Measurements from ENCODE around the gene WDTC1.

The WDTC1 gene

GRCh38 chr1:27333717-27334279 lies 99.4 kb downstream of the WDTC1 start:
- no CpG with 5 or more reads among the region's 17 CpGs for WGBS (ENCODE audit: insufficient coverage, insufficient read length)

GRCh38 chr1:27335506-27336422 lies 101.3 kb downstream of the WDTC1 start:
- peaks cover 15% of the 10 kb centered on the region; the same call in 1 of the 2 replicates for H3K36me3 ChIP-seq (ENCODE audit: control insufficient read depth, insufficient read depth, low read length)

More at GRCh38 chr1:27333717-27334279, 99.4 kb downstream of the WDTC1 start:
- Histone ChIP-seq H3K4me1 (ENCODE audit: control insufficient read depth, insufficient read depth, low read length) (no peaks in the 10 kb centered on the region), H3K9me3 (ENCODE audit: control insufficient read depth, insufficient read depth, low read length) (no peaks in the 10 kb centered on the region), H3K27ac (ENCODE audit: low read length) (no peak overlapping the region), H3K36me3 (ENCODE audit: control insufficient read depth, insufficient read depth, low read length) (peaks cover 15% of the 10 kb centered on the region; the same call in 1 of the 2 replicates), H3K27me3 (ENCODE audit: control insufficient read depth, insufficient read depth, low read length) (no peaks in the 10 kb centered on the region), H3K4me3 (ENCODE audit: low read length) (no peak overlapping the region)
- DNase-seq (ENCODE audit: low read depth, low spot score): no peak

GRCh38 chr1:27336756-27337155 lies 102.3 kb downstream of the WDTC1 start:
- peaks cover 13% of the 10 kb centered on the region; the same call in 1 of the 2 replicates for H3K36me3 ChIP-seq (ENCODE audit: control insufficient read depth, insufficient read depth, low read length)

More at GRCh38 chr1:27335506-27336422, 101.3 kb downstream of the WDTC1 start:
- DNase-seq (ENCODE audit: low read depth, low spot score): no peak
- no peak overlapping the region for H3K4me3 ChIP-seq (ENCODE audit: low read length)
- H3K27me3 ChIP-seq (ENCODE audit: control insufficient read depth, insufficient read depth, low read length): no peaks in the 10 kb centered on the region
- H3K9me3 ChIP-seq (ENCODE audit: control insufficient read depth, insufficient read depth, low read length): no peaks in the 10 kb centered on the region
- H3K4me1 ChIP-seq (ENCODE audit: control insufficient read depth, insufficient read depth, low read length): no peaks in the 10 kb centered on the region
- no CpG with 5 or more reads among the region's 17 CpGs for WGBS (ENCODE audit: insufficient coverage, insufficient read length)
- no peak overlapping the region for H3K27ac ChIP-seq (ENCODE audit: low read length)

GRCh38 chr1:27338751-27339150 lies 104.3 kb downstream of the WDTC1 start:
- H3K9me3 ChIP-seq (ENCODE audit: control insufficient read depth, insufficient read depth, low read length): no peaks in the 10 kb centered on the region
- H3K36me3 ChIP-seq (ENCODE audit: control insufficient read depth, insufficient read depth, low read length): peaks cover 9% of the 10 kb centered on the region; the same call in 1 of the 2 replicates
- peaks cover 8% of the 10 kb centered on the region; the same call in 1 of the 2 replicates for H3K4me1 ChIP-seq (ENCODE audit: control insufficient read depth, insufficient read depth, low read length)
- no CpG with 5 or more reads among the region's 6 CpGs for WGBS (ENCODE audit: insufficient coverage, insufficient read length)
- H3K27me3 ChIP-seq (ENCODE audit: control insufficient read depth, insufficient read depth, low read length): no peaks in the 10 kb centered on the region
- no peak for DNase-seq (ENCODE audit: low read depth, low spot score)
- H3K4me3 ChIP-seq (ENCODE audit: low read length): no peak overlapping the region
- H3K27ac ChIP-seq (ENCODE audit: low read length): no peak overlapping the region

More at GRCh38 chr1:27336756-27337155, 102.3 kb downstream of the WDTC1 start:
- no peak overlapping the region for H3K4me3 ChIP-seq (ENCODE audit: low read length)
- no peaks in the 10 kb centered on the region for H3K9me3 ChIP-seq (ENCODE audit: control insufficient read depth, insufficient read depth, low read length)
- H3K27ac ChIP-seq (ENCODE audit: low read length): no peak overlapping the region
- no CpG with 5 or more reads among the region's 5 CpGs for WGBS (ENCODE audit: insufficient coverage, insufficient read length)
- DNase-seq (ENCODE audit: low read depth, low spot score): no peak
- no peaks in the 10 kb centered on the region for H3K27me3 ChIP-seq (ENCODE audit: control insufficient read depth, insufficient read depth, low read length)
- H3K4me1 ChIP-seq (ENCODE audit: control insufficient read depth, insufficient read depth, low read length): no peaks in the 10 kb centered on the region

GRCh38 chr1:27339213-27339612 lies 104.8 kb downstream of the WDTC1 start:
- DNase-seq (ENCODE audit: low read depth, low spot score): no peak
- no peaks in the 10 kb centered on the region for H3K27me3 ChIP-seq (ENCODE audit: control insufficient read depth, insufficient read depth, low read length)
- peaks cover 5% of the 10 kb centered on the region; the same call in 1 of the 2 replicates for H3K36me3 ChIP-seq (ENCODE audit: control insufficient read depth, insufficient read depth, low read length)
- no peak overlapping the region for H3K4me3 ChIP-seq (ENCODE audit: low read length)
- no peaks in the 10 kb centered on the region for H3K9me3 ChIP-seq (ENCODE audit: control insufficient read depth, insufficient read depth, low read length)
- peaks cover 8% of the 10 kb centered on the region; the same call in 1 of the 2 replicates for H3K4me1 ChIP-seq (ENCODE audit: control insufficient read depth, insufficient read depth, low read length)
- no peak overlapping the region for H3K27ac ChIP-seq (ENCODE audit: low read length)
- WGBS (ENCODE audit: insufficient coverage, insufficient read length): no CpG with 5 or more reads among the region's 5 CpGs

GRCh38 chr1:27341525-27342252 lies 107.3 kb downstream of the WDTC1 start, which contains the start of gene SYTL1:
SYTL1 (plus strand) TSS chr1:27342022; CDS start chr1:27345335, 3,313 bp downstream.
- no peak for DNase-seq (ENCODE audit: low read depth, low spot score)
- no peak within 1 kb of the TSS for H3K27ac ChIP-seq (ENCODE audit: low read length)

GRCh38 chr1:27342391-27342777 lies 108.0 kb downstream of the WDTC1 start:
- no peaks in the 10 kb centered on the region for H3K36me3 ChIP-seq (ENCODE audit: control insufficient read depth, insufficient read depth, low read length)
- no peak overlapping the region for H3K27ac ChIP-seq (ENCODE audit: low read length)
- H3K9me3 ChIP-seq (ENCODE audit: control insufficient read depth, insufficient read depth, low read length): no peaks in the 10 kb centered on the region
- DNase-seq (ENCODE audit: low read depth, low spot score): no peak
- H3K4me3 ChIP-seq (ENCODE audit: low read length): no peak overlapping the region; the same call in 1 of the 2 replicates
- peaks cover 8% of the 10 kb centered on the region; the same call in 1 of the 2 replicates for H3K4me1 ChIP-seq (ENCODE audit: control insufficient read depth, insufficient read depth, low read length)
- WGBS (ENCODE audit: insufficient coverage, insufficient read length): no CpG with 5 or more reads among the region's 8 CpGs
- H3K27me3 ChIP-seq (ENCODE audit: control insufficient read depth, insufficient read depth, low read length): no peaks in the 10 kb centered on the region

More at GRCh38 chr1:27341525-27342252, 107.3 kb downstream of the WDTC1 start, which contains the start of gene SYTL1:
- Histone ChIP-seq H3K9me3 (ENCODE audit: control insufficient read depth, insufficient read depth, low read length) (no peaks in the 10 kb centered on the region), H3K4me1 (ENCODE audit: control insufficient read depth, insufficient read depth, low read length) (peaks cover 8% of the 10 kb centered on the region; the same call in 1 of the 2 replicates), H3K4me3 (ENCODE audit: low read length) (peak within 1 kb of the TSS; percentile 19; the same call in 1 of the 2 replicates), H3K36me3 (ENCODE audit: control insufficient read depth, insufficient read depth, low read length) (no peaks in the 10 kb centered on the region), H3K27me3 (ENCODE audit: control insufficient read depth, insufficient read depth, low read length) (no peaks in the 10 kb centered on the region)
- no CpG with 5 or more reads among the region's 22 CpGs for WGBS (ENCODE audit: insufficient coverage, insufficient read length)

GRCh38 chr1:27342778-27343638 lies 108.6 kb downstream of the WDTC1 start:
- H3K4me3 ChIP-seq (ENCODE audit: low read length): no peak overlapping the region
- no peak overlapping the region for H3K27ac ChIP-seq (ENCODE audit: low read length)
- no peaks in the 10 kb centered on the region for H3K9me3 ChIP-seq (ENCODE audit: control insufficient read depth, insufficient read depth, low read length)
- DNase-seq (ENCODE audit: low read depth, low spot score): no peak
- peaks cover 8% of the 10 kb centered on the region; the same call in 1 of the 2 replicates for H3K4me1 ChIP-seq (ENCODE audit: control insufficient read depth, insufficient read depth, low read length)
- H3K36me3 ChIP-seq (ENCODE audit: control insufficient read depth, insufficient read depth, low read length): no peaks in the 10 kb centered on the region
- H3K27me3 ChIP-seq (ENCODE audit: control insufficient read depth, insufficient read depth, low read length): no peaks in the 10 kb centered on the region
- no CpG with 5 or more reads among the region's 31 CpGs for WGBS (ENCODE audit: insufficient coverage, insufficient read length)

- H3K27me3 ChIP-seq (ENCODE audit: control insufficient read depth, insufficient read depth, low read length): no peaks in the 10 kb centered on the region
- no peaks in the 10 kb centered on the region for H3K9me3 ChIP-seq (ENCODE audit: control insufficient read depth, insufficient read depth, low read length)
- DNase-seq (ENCODE audit: low read depth, low spot score): no peak
- H3K4me1 ChIP-seq (ENCODE audit: control insufficient read depth, insufficient read depth, low read length): peaks cover 8% of the 10 kb centered on the region
- H3K36me3 ChIP-seq (ENCODE audit: control insufficient read depth, insufficient read depth, low read length): no peaks in the 10 kb centered on the region
- no CpG with 5 or more reads among the region's 5 CpGs for WGBS (ENCODE audit: insufficient coverage, insufficient read length)
- no peak overlapping the region for H3K27ac ChIP-seq (ENCODE audit: low read length)
- H3K4me3 ChIP-seq (ENCODE audit: low read length): no peak overlapping the region
These were observed 109.2 kb downstream of the WDTC1 start for GRCh38 chr1:27343639-27344025.

Data from iPS DF 6.9 (cell line).